HepG2 (cell line): ENCODE data around the gene NEBL. TPM values are rescaled to one million over a fixed set of nuclear protein-coding genes. Genes with fewer than 3 reads are reported as not detected.

Source experiments
- ATAC-seq: fragments of 200-7000 bp; cut with Tn5 transposase; 3 replicates; pipeline ENCODE4 v1.9.1; 2020; ENCODE audit warnings: mild to moderate bottlenecking, moderate library complexity
- BruUV-seq: library from RNA; stranded (reverse); fragments of 400-500 nt; replicated peaks from 2 replicates; lab custom pipeline; 2021; lab: Mats Ljungman, UMichigan
- CTCF ChIA-PET: fragments of 300-600 bp; formaldehyde crosslinking; extraction: SDS; loops from one replicate; lab custom pipeline; 2021; ENCODE audit warnings: low total read pairs, inconsistent platforms, low intra/inter-chr PET ratio; lab: Yijun Ruan, JAX
- POLR2A ChIA-PET: fragments of 350-600 bp; sonication (Branson Sonifier 250); formaldehyde crosslinking; loops from one replicate; lab custom pipeline; 2020; ENCODE audit warnings: antibody characterized with exemption, inconsistent platforms; lab: Yijun Ruan, JAX
- DNase-seq: peaks from one replicate; pipeline ENCODE4 v3.0.0-alpha.2; 2015; ENCODE audit warnings: low spot score
- FAIRE-seq: peaks from 3 replicates; lab custom pipeline; 2011; peaks lifted over from hg19 to GRCh38; lab: Jason Lieb, UNC
- H2AFZ ChIP-seq: one replicate; pipeline ENCODE4 v1.6.1; 2011; ENCODE audit warnings: low read length, inconsistent platforms
- H3K27ac ChIP-seq: fragments of 300-600 bp; 3 replicates; pipeline ENCODE4 v1.8.0; 2011; ENCODE audit warnings: mixed run types, mild to moderate bottlenecking, mixed read lengths, low read length, inconsistent platforms; ENCODE audit not compliant: insufficient read depth; ENCODE audit errors: extremely low read length
- H3K27me3 ChIP-seq, 2 experiments: fragments of 200-600 bp in 1 of 2; 2 replicates in 1 of 2; 3 replicates in 1 of 2; pipeline versions ENCODE4 v1.6.0 to v1.8.0; 2011; ENCODE audit warnings: low read length in 2 of 2, mild to moderate bottlenecking in 2 of 2, moderate library complexity in 2 of 2, inconsistent platforms in 1 of 2; ENCODE audit not compliant: insufficient read depth in 2 of 2, control insufficient read depth in 1 of 2
- H3K36me3 ChIP-seq, 2 experiments: fragments of 200-600 bp in 1 of 2; replicated peaks in 1 of 2; 2 replicates in 1 of 2; 3 replicates in 1 of 2; pipeline versions ENCODE4 v1.5.1 to v1.8.0; 2011; ENCODE audit warnings: low read length in 2 of 2, inconsistent platforms in 1 of 2; ENCODE audit not compliant: insufficient read depth in 2 of 2, control insufficient read depth in 1 of 2
- H3K4me1 ChIP-seq: 2 replicates; pipeline ENCODE4 v1.5.1; 2012; ENCODE audit warnings: low read length, inconsistent platforms; ENCODE audit not compliant: insufficient read depth
- H3K4me2 ChIP-seq: 2 replicates; pipeline ENCODE4 v1.6.0; 2011; ENCODE audit warnings: low read depth, low read length, inconsistent platforms
- H3K4me3 ChIP-seq, 3 experiments: fragments of 200-600 bp in 1 of 3; sonication (generic), shearing (Covaris generic) in 1 of 3; replicated peaks in 1 of 3; 2 replicates each; pipeline ENCODE4 v1.5.1; 2011 to 2016; ENCODE audit warnings: low read length in 3 of 3, inconsistent platforms in 2 of 3, low read depth in 2 of 3, mild to moderate bottlenecking in 2 of 3, control low read depth in 1 of 3, mixed read lengths in 1 of 3; ENCODE audit not compliant: insufficient read depth in 1 of 3
- H3K79me2 ChIP-seq: one replicate; pipeline ENCODE4 v1.6.1; 2011; ENCODE audit warnings: low read length, inconsistent platforms; ENCODE audit not compliant: insufficient read depth
- H3K9ac ChIP-seq: 2 replicates; pipeline ENCODE4 v1.6.0; 2011; ENCODE audit warnings: mild to moderate bottlenecking, low read depth, low read length, inconsistent platforms; ENCODE audit not compliant: insufficient read depth
- H3K9me3 ChIP-seq: 2 replicates; pipeline ENCODE4 v1.5.1; 2012; ENCODE audit warnings: mild to moderate bottlenecking, low read length
- H4K20me1 ChIP-seq: 2 replicates; pipeline ENCODE4 v1.6.0; 2011; ENCODE audit warnings: inconsistent platforms, mild to moderate bottlenecking, low read length, moderate library complexity; ENCODE audit not compliant: insufficient read depth
- AHR ChIP-seq: IDR thresholded peaks from 2 replicates; pipeline ENCODE4 v1.6.1; 2018; ENCODE audit warnings: missing genetic modification reagents, missing compliant biosample characterization
- ATF2 ChIP-seq: sonication (generic); formaldehyde crosslinking; IDR thresholded peaks from 2 replicates; pipeline ENCODE4 v1.4.0; 2020; ENCODE audit warnings: missing genetic modification reagents
- DMAP1 ChIP-seq: IDR thresholded peaks from 2 replicates; pipeline ENCODE4 v1.6.1; 2016
- ETV5 ChIP-seq: IDR thresholded peaks from 2 replicates; pipeline ENCODE4 v1.6.1; 2018; ENCODE audit warnings: missing biosample characterization, missing genetic modification reagents, inconsistent platforms, borderline replicate concordance
- FOSL1 ChIP-seq: sonication (generic); formaldehyde crosslinking; IDR thresholded peaks from 2 replicates; pipeline ENCODE4 v1.9.0; 2021; ENCODE audit warnings: missing genetic modification reagents, borderline replicate concordance
- NONO ChIP-seq, 2 experiments: fragments of 450-650 bp in 1 of 2; sonication (generic) in 1 of 2; formaldehyde crosslinking in 1 of 2; IDR thresholded peaks in 1 of 2; conservative IDR thresholded peaks in 1 of 2; 2 replicates each; pipeline versions ENCODE4 v1.6.1 to v1.8.0; 2017 to 2022; ENCODE audit warnings: mild to moderate bottlenecking in 1 of 2, missing genetic modification reagents in 1 of 2, moderate library complexity in 1 of 2
- NR2C2 ChIP-seq: sonication (generic); formaldehyde crosslinking; IDR thresholded peaks from 2 replicates; pipeline ENCODE4 v1.4.0; 2020; ENCODE audit warnings: missing genetic modification reagents, mild to moderate bottlenecking, moderate library complexity, borderline replicate concordance
- SIX1 ChIP-seq: sonication (generic); formaldehyde crosslinking; IDR thresholded peaks from 2 replicates; pipeline ENCODE4 v1.4.0; 2020; ENCODE audit warnings: missing genetic modification reagents, borderline replicate concordance
- ZBTB37 ChIP-seq: sonication (generic); formaldehyde crosslinking; IDR thresholded peaks from 2 replicates; pipeline ENCODE4 v1.4.0; 2020; ENCODE audit warnings: mild to moderate bottlenecking, missing genetic modification reagents
- ZNF569 ChIP-seq: sonication (generic); formaldehyde crosslinking; IDR thresholded peaks from 2 replicates; pipeline ENCODE4 v1.5.0; 2020; ENCODE audit warnings: mild to moderate bottlenecking, missing genetic modification reagents, moderate library complexity, borderline replicate concordance
- WGBS: methylation state at CpG from one replicate; pipeline ENCODE4 v1.1.6; 2017; ENCODE audit warnings: low lambda C conversion rate; 5-methylcytosine and 5-hydroxymethylcytosine counted together
- in situ Hi-C: cut with HindIII; loops from 2 replicates; pipeline ENCODE4 v1.10.0; 2017; ENCODE audit warnings: low pct_unique_long_range_greater_than_20kb; ENCODE audit not compliant: extremely low pct_ligation_motif_present
- intact Hi-C: fragments of 100-400 bp; cut with micrococcal nuclease; formaldehyde crosslinking; loops from one replicate; pipeline ENCODE4 v1.10.0; 2022; ENCODE audit not compliant: unreplicated experiment
- polyA plus RNA-seq, 8 experiments: library from polyadenylated mRNA; depleted of rRNA in 3 of 8; stranded (reverse) in 7 of 8; unstranded in 1 of 8; fragments of >200 nt; fragmentation: Illumina TruSeq in 4 of 8; extraction: Trizol in 4 of 8; gene quantifications; 2 replicates each; pipeline versions ENCODE4 v1.2.1 to v1.2.3, GENCODE V29; 2011 to 2016; ENCODE audit warnings: low read depth in 4 of 8, missing spikeins in 1 of 8, mixed read lengths in 1 of 8; ENCODE audit not compliant: insufficient read depth in 1 of 8
- total RNA-seq, 5 experiments: library from RNA; depleted of rRNA; stranded (reverse); fragments of >200 nt; fragmentation: Illumina TruSeq; extraction: Trizol; gene quantifications; 2 replicates each; pipeline ENCODE4 v1.2.3, GENCODE V29; 2016; ENCODE audit warnings: low read depth in 1 of 5
- TF ChIP-seq, protein P1 (sequence below): IDR thresholded peaks from 2 replicates; pipeline ENCODE4 v1.6.1; 2016; ENCODE audit warnings: control low read depth

The NEBL gene
- total and polyA plus RNA-seq, 2 of the 13 experiments (the other 11 are each of a cell fraction or from before 2014, with no cell fraction given), result not detected

- Histone ChIP-seq H3K9ac (no peak overlapping the region), H3K36me3 (no peaks in the 10 kb centered on the region), H3K4me1 (no peaks in the 10 kb centered on the region), H3K9me3 (no peaks in the 10 kb centered on the region), H3K27ac (no peak overlapping the region), H3K27me3 (peaks cover 0 to 3% of the 10 kb centered on the region in 2 experiments; a peak in 1 of 5 replicates), H2AFZ (no peak overlapping the region), H4K20me1 (no peaks in the 10 kb centered on the region), H3K79me2 (no peaks in the 10 kb centered on the region), H3K4me2 (no peak overlapping the region), H3K4me3 (no peak overlapping the region)
- FAIRE-seq (no peak), DNase-seq (no peak), ATAC-seq (no peak)
- ChIA-PET CTCF (no interaction called here), POLR2A (no interaction called here)
- in situ Hi-C loops, result no loop called here
- 0% methylated on average over 1 of the region's 1 CpG for WGBS
- TF ChIP-seq NR2C2 (no peak), FOSL1 (CRISPR knock-in tag) (no peak), ATF2 (no peak), AHR (no peak), ETV5 (no peak), ZNF569 (no peak), SIX1 (CRISPR knock-in tag) (no peak), ZBTB37 (CRISPR knock-in tag) (no peak), NONO (IDR thresholded peaks at IDR 0.05) (no peak), NONO (CRISPR knock-in tag; conservative IDR thresholded peaks at IDR 0.05) (no peak), DMAP1 (no peak)
- TF ChIP-seq, protein P1, sequence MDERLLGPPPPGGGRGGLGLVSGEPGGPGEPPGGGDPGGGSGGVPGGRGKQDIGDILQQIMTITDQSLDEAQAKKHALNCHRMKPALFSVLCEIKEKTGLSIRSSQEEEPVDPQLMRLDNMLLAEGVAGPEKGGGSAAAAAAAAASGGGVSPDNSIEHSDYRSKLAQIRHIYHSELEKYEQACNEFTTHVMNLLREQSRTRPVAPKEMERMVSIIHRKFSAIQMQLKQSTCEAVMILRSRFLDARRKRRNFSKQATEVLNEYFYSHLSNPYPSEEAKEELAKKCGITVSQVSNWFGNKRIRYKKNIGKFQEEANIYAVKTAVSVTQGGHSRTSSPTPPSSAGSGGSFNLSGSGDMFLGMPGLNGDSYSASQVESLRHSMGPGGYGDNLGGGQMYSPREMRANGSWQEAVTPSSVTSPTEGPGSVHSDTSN, result no peak
- BruUV-seq, result no TSS peak
- intact Hi-C loops, result no loop called here
These were observed 3.8 kb downstream of the NEBL start for GRCh38 chr10:20893297-20893696.
